Gastrocnemius medialis (tissue), 4 donors: ENCODE results near the gene RIN1.

Experiments used
- CTCF ChIP-seq, 5 experiments: fragments of 450-650 bp in 3 of 5; fragments of 200-600 bp in 2 of 5; sonication (generic) in 2 of 5; IDR thresholded peaks in 4 of 5; conservative IDR thresholded peaks in 1 of 5; 1 replicate in 4 of 5; 2 replicates in 1 of 5; pipeline ENCODE4 v1.5.1; 2016 to 2019; ENCODE audit warnings: antibody characterized with exemption in 5 of 5, mild to moderate bottlenecking in 3 of 5, moderate library complexity in 3 of 5
- POLR2A ChIP-seq, 2 donors: fragments of 450-650 bp; IDR thresholded peaks; one replicate each; pipeline ENCODE4 v1.6.1; 2017; ENCODE audit warnings: antibody characterized with exemption in 2 of 2, mild to moderate bottlenecking in 2 of 2, moderate library complexity in 2 of 2

GRCh38 chr11:66327171-66328030 is 8.8 kb downstream of the RIN1 start:
- TF ChIP-seq POLR2A (IDR thresholded peaks at IDR 0.05) (no peak), CTCF (IDR thresholded peaks at IDR 0.05 in 4 of 5, conservative IDR thresholded peaks at IDR 0.05 in 1 of 5) (no peak)
